H9 (cell line): ENCODE data around the gene KLF1. TPM values are rescaled to one million over a fixed set of nuclear protein-coding genes. Genes with fewer than 3 reads are reported as not detected.

Experiments
- DNase-seq: peaks from one replicate; pipeline ENCODE4 v3.0.0-alpha.2; 2017
- H2AFZ ChIP-seq: one replicate; pipeline ENCODE4 v1.6.1; 2013; ENCODE audit warnings: mild to moderate bottlenecking, low read length, control low read depth, moderate library complexity
- H2AK5ac ChIP-seq: 2 replicates; pipeline ENCODE4 v1.6.1; 2013; ENCODE audit warnings: low read length, control low read depth, mixed read lengths; ENCODE audit not compliant: insufficient read length
- H2BK120ac ChIP-seq: one replicate; pipeline ENCODE4 v1.6.1; 2013; ENCODE audit warnings: low read depth, mild to moderate bottlenecking, low read length, control low read depth, inconsistent platforms; ENCODE audit not compliant: poor library complexity, severe bottlenecking
- H2BK12ac ChIP-seq: 2 replicates; pipeline ENCODE4 v1.6.1; 2013; ENCODE audit warnings: low read length, control low read depth, mixed read lengths, low read depth; ENCODE audit not compliant: insufficient read length
- H2BK15ac ChIP-seq: 2 replicates; pipeline ENCODE4 v1.6.1; 2013; ENCODE audit warnings: low read depth, low read length, control low read depth
- H2BK20ac ChIP-seq: one replicate; pipeline ENCODE4 v1.6.1; 2013; ENCODE audit warnings: low read depth, mild to moderate bottlenecking, low read length, control low read depth, inconsistent platforms; ENCODE audit not compliant: poor library complexity, severe bottlenecking
- H2BK5ac ChIP-seq: 2 replicates; pipeline ENCODE4 v1.6.1; 2013; ENCODE audit warnings: low read length, control low read depth, mixed read lengths; ENCODE audit not compliant: insufficient read length
- H3K14ac ChIP-seq: 2 replicates; pipeline ENCODE4 v1.6.1; 2013; ENCODE audit warnings: low read length, control low read depth; ENCODE audit not compliant: insufficient read depth
- H3K18ac ChIP-seq: 2 replicates; pipeline ENCODE4 v1.6.1; 2013; ENCODE audit warnings: low read depth, mild to moderate bottlenecking, mixed read lengths, low read length, control low read depth; ENCODE audit not compliant: insufficient read length
- H3K23ac ChIP-seq: 2 replicates; pipeline ENCODE4 v1.6.1; 2013; ENCODE audit warnings: low read length, control low read depth, mixed read lengths, low read depth; ENCODE audit not compliant: insufficient read length
- H3K23me2 ChIP-seq: 2 replicates; pipeline ENCODE4 v1.6.1; 2013; ENCODE audit warnings: low read depth, mild to moderate bottlenecking, mixed read lengths, low read length, control low read depth; ENCODE audit not compliant: insufficient read length, poor library complexity, severe bottlenecking
- H3K27ac ChIP-seq: 2 replicates; pipeline ENCODE4 v1.5.1; 2013; ENCODE audit warnings: low read length, control low read depth, mixed read lengths, low read depth; ENCODE audit not compliant: insufficient read length
- H3K27me3 ChIP-seq: 2 replicates; pipeline ENCODE4 v1.6.1; 2013; ENCODE audit warnings: low read length, control low read depth, inconsistent platforms; ENCODE audit not compliant: insufficient read depth
- H3K4ac ChIP-seq: 2 replicates; pipeline ENCODE4 v1.6.1; 2013; ENCODE audit warnings: low read depth, mild to moderate bottlenecking, control low read depth, inconsistent platforms, low read length, moderate library complexity
- H3K4me1 ChIP-seq: 2 replicates; pipeline ENCODE4 v1.6.1; 2013; ENCODE audit warnings: low read length, control low read depth, inconsistent platforms; ENCODE audit not compliant: insufficient read depth
- H3K4me2 ChIP-seq: 2 replicates; pipeline ENCODE4 v1.6.1; 2013; ENCODE audit warnings: low read length, control low read depth, mixed read lengths; ENCODE audit not compliant: insufficient read length, insufficient read depth
- H3K56ac ChIP-seq: 2 replicates; pipeline ENCODE4 v1.6.1; 2013; ENCODE audit warnings: low read depth, mild to moderate bottlenecking, mixed read lengths, low read length, control low read depth; ENCODE audit not compliant: insufficient read length
- H3K79me1 ChIP-seq: 2 replicates; pipeline ENCODE4 v1.6.1; 2013; ENCODE audit warnings: low read depth, mild to moderate bottlenecking, moderate library complexity, low read length, control low read depth, inconsistent platforms; ENCODE audit not compliant: insufficient read depth, poor library complexity, severe bottlenecking
- H3K79me2 ChIP-seq: 2 replicates; pipeline ENCODE4 v1.6.1; 2013; ENCODE audit warnings: low read length, control low read depth, inconsistent platforms; ENCODE audit not compliant: insufficient read depth
- H3K9ac ChIP-seq: 2 replicates; pipeline ENCODE4 v1.6.1; 2013; ENCODE audit warnings: low read length, control low read depth, mixed read lengths; ENCODE audit not compliant: insufficient read length; ENCODE audit errors: extremely low read depth
- H3K9me3 ChIP-seq: one replicate; pipeline ENCODE4 v1.6.1; 2013; ENCODE audit warnings: low read depth, low read length, inconsistent platforms; ENCODE audit not compliant: control insufficient read depth
- H3T11ph ChIP-seq: one replicate; pipeline ENCODE4 v1.6.1; 2013; ENCODE audit warnings: mild to moderate bottlenecking, low read length, control low read depth, inconsistent platforms
- H4K20me1 ChIP-seq: one replicate; pipeline ENCODE4 v1.6.1; 2013; ENCODE audit not compliant: control insufficient read depth, insufficient read length, insufficient read depth
- H4K5ac ChIP-seq: 2 replicates; pipeline ENCODE4 v1.6.1; 2013; ENCODE audit warnings: low read depth, mild to moderate bottlenecking, mixed read lengths, low read length, control low read depth; ENCODE audit not compliant: insufficient read length
- H4K8ac ChIP-seq: replicated peaks from 2 replicates; pipeline ENCODE4 v1.6.1; 2013; ENCODE audit warnings: low read length, control low read depth, mixed read lengths, low read depth; ENCODE audit not compliant: insufficient read length
- H4K91ac ChIP-seq: 2 replicates; pipeline ENCODE4 v1.6.1; 2013; ENCODE audit warnings: low read depth, mild to moderate bottlenecking, moderate library complexity, mixed read lengths, low read length, control low read depth; ENCODE audit not compliant: insufficient read length
- H3K27ac Mint-ChIP-seq, 3 experiments: 2 replicates in 2 of 3; 3 replicates in 1 of 3; pipeline ENCODE4 v1.8.0; 2020 to 2021; ENCODE audit warnings: mixed read lengths in 3 of 3, mild to moderate bottlenecking in 1 of 3, moderate library complexity in 1 of 3
- H3K27me3 Mint-ChIP-seq: 2 replicates; pipeline ENCODE4 v1.8.0; 2021; ENCODE audit warnings: low read depth, mild to moderate bottlenecking, moderate library complexity, mixed read lengths
- H3K36me3 Mint-ChIP-seq, 3 experiments: 2 replicates in 2 of 3; 3 replicates in 1 of 3; pipeline ENCODE4 v1.8.0; 2020 to 2021; ENCODE audit warnings: low read depth in 3 of 3, mixed read lengths in 3 of 3; ENCODE audit not compliant: insufficient read depth in 1 of 3
- H3K4me1 Mint-ChIP-seq, 2 experiments: 2 replicates each; pipeline ENCODE4 v1.8.0; 2020; ENCODE audit warnings: mixed read lengths in 2 of 2
- H3K4me3 Mint-ChIP-seq, 2 experiments: 2 replicates in 1 of 2; 3 replicates in 1 of 2; pipeline ENCODE4 v1.8.0; 2020 to 2021; ENCODE audit warnings: mild to moderate bottlenecking in 2 of 2, mixed read lengths in 2 of 2, moderate library complexity in 1 of 2
- H3K9me3 Mint-ChIP-seq, 2 experiments: 2 replicates in 1 of 2; 3 replicates in 1 of 2; pipeline ENCODE4 v1.8.0; 2020; ENCODE audit warnings: mild to moderate bottlenecking in 2 of 2, mixed read lengths in 2 of 2, moderate library complexity in 1 of 2
- WGBS: extraction: QIAGEN DNeasy Blood & Tissue Kit; methylation state at CpG from one replicate; pipeline ENCODE4 v1.1.7; 2013; ENCODE audit warnings: missing lambda C conversion rate, low lambda C conversion rate, mixed read lengths; ENCODE audit not compliant: insufficient read length; ENCODE audit errors: extremely low coverage; 5-methylcytosine and 5-hydroxymethylcytosine counted together
- total RNA-seq: library from RNA; stranded (reverse); gene quantifications from 2 replicates; pipeline ENCODE4 v1.2.1, GENCODE V29; 2021
- TF ChIP-seq, protein P1 (sequence below): fragments of 200-600 bp; sonication (generic); conservative IDR thresholded peaks from 3 replicates; pipeline ENCODE4 v1.8.0; 2021; ENCODE audit warnings: antibody characterized with exemption, mild to moderate bottlenecking

KLF1 gene
- total RNA-seq, 1 experiment from 2014 or later: 0.37 TPM

DNA sequence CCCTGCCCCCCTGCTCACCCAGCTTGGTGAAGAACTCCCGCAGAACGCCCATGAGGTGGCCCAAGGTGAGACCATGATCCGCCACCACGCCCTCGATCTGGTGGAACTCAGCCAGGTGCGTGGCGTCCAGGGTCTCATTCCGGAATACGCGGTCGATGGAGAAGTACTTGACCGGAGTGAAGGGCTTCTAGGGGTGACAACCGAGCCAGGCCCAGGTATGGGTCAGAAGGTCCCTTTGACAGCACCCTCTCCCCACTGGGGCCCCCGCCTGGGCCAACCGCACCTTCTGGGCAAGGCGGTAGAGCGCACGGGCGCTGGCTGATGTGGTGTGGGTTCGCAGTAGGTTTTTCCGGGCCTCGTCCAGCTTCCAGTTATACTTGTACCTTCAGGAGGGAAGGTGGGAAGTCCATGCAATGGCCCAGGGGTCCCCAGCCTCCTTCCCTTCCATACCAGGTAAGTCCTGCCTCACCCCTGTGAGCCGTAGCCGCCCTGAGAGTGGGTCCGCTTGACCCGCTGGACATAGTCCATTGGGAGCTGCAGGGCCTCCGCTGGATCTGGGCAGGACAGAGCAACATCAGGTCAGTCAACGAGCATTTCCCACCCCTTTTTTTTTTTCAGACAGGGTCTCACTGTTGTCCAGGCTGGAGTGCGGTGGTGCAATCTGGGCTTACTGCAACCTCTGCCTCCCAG lies 37.8 kb upstream of the KLF1 start:
- H4K8ac ChIP-seq: no peak overlapping the region
- no peak overlapping the region for H2AK5ac ChIP-seq
- no peak overlapping the region for H2AFZ ChIP-seq
- H4K5ac ChIP-seq: no peak overlapping the region
- no peaks in the 10 kb centered on the region for H3K27me3 ChIP-seq
- no peak overlapping the region for H3K4ac ChIP-seq
- DNase-seq: no peak
- no peak overlapping the region for H3K18ac ChIP-seq
- no peak overlapping the region for H3K4me2 ChIP-seq
- no peak overlapping the region for H2BK12ac ChIP-seq
- H3K4me1 Mint-ChIP-seq: no peaks in the 10 kb centered on the region
- H2BK20ac ChIP-seq: no peak overlapping the region
- H3K9ac ChIP-seq: no peak overlapping the region
- H4K20me1 ChIP-seq: peaks cover 5% of the 10 kb centered on the region
- no peaks in the 10 kb centered on the region for H3K4me1 ChIP-seq
- H3K27ac Mint-ChIP-seq: no peak overlapping the region
- no peak overlapping the region for H2BK15ac ChIP-seq
- no peaks in the 10 kb centered on the region for H3K79me2 ChIP-seq
- no peak overlapping the region for H3K56ac ChIP-seq
- H3K9me3 ChIP-seq: no peaks in the 10 kb centered on the region
- H2BK120ac ChIP-seq: no peak overlapping the region
- H3K79me1 ChIP-seq: no peaks in the 10 kb centered on the region
- H3K36me3 Mint-ChIP-seq: peaks cover 57 to 71% (median 66%) of the 10 kb centered on the region in 3 experiments; a peak in 6 of 7 replicates
- H3K9me3 Mint-ChIP-seq: no peaks in the 10 kb centered on the region
- no CpG with 5 or more reads among the region's 29 CpGs for WGBS
- no peaks in the 10 kb centered on the region; the same call in 1 of the 2 replicates for H3K27me3 Mint-ChIP-seq
- no peak overlapping the region for H3K27ac ChIP-seq
- no peak overlapping the region for H4K91ac ChIP-seq
- no peak overlapping the region for H3K4me3 Mint-ChIP-seq
- H3T11ph ChIP-seq: no peak overlapping the region
- no peak overlapping the region for H3K14ac ChIP-seq
- H3K23ac ChIP-seq: no peak overlapping the region
- TF ChIP-seq, protein P1, sequence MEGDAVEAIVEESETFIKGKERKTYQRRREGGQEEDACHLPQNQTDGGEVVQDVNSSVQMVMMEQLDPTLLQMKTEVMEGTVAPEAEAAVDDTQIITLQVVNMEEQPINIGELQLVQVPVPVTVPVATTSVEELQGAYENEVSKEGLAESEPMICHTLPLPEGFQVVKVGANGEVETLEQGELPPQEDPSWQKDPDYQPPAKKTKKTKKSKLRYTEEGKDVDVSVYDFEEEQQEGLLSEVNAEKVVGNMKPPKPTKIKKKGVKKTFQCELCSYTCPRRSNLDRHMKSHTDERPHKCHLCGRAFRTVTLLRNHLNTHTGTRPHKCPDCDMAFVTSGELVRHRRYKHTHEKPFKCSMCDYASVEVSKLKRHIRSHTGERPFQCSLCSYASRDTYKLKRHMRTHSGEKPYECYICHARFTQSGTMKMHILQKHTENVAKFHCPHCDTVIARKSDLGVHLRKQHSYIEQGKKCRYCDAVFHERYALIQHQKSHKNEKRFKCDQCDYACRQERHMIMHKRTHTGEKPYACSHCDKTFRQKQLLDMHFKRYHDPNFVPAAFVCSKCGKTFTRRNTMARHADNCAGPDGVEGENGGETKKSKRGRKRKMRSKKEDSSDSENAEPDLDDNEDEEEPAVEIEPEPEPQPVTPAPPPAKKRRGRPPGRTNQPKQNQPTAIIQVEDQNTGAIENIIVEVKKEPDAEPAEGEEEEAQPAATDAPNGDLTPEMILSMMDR: no peak
- no peaks in the 10 kb centered on the region for H3K23me2 ChIP-seq
- H2BK5ac ChIP-seq: no peak overlapping the region
